ENCODE results near the gene EFEMP1.

The EFEMP1 gene

DNA sequence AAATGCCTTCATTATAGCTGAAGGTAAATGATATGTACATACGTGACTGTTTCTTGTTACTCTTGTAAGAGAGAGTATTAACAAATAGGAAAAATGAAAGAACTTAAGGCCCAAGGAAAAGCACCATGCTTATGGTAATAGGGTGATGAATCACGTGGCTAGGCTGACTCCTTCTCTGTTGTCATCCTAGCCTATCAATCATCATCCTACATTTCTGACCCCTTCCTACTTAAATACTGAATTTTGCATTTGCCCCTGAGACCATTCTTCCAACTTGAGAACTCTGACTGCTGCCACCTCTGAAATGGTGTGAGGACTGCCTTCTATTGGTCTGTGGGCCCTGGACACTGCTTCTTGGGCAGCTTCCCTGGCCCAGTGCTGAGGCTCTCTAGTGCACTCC is 28.9 kb downstream of the EFEMP1 start:
- FAIRE-seq = no peak
- no peak for DNase-seq (ENCODE audit: insufficient read length)
- TF ChIP-seq POLR2A (IDR thresholded peaks at IDR 0.05; ENCODE audit: low read depth, low read length) (no peak), POLR2AphosphoS5 (IDR thresholded peaks at IDR 0.05; ENCODE audit: low read depth, low read length) (no peak), TAF1 (IDR thresholded peaks at IDR 0.05; ENCODE audit: borderline replicate concordance, low read depth, low read length) (no peak)

DNA sequence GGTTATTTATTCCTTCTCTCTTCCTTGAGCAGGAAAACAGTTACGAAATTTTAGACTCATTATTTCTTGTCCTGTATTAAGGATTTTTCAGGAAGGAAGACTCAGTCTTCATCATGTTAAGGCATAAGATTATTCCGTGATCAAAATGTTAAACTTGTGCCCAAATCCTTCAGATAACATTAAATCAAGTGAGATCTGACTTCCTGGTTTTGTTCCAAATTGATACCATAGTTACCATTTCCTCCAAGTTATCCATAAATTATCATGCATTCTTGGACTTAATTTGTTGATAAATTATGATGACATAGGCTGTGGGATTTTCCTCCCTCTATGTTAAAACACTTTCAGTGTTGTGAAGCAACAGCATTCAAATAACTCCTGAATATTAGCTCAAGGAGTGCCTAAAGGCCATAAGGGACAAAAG is 31.9 kb downstream of the EFEMP1 start:
- TF ChIP-seq POLR2A (IDR thresholded peaks at IDR 0.05; ENCODE audit: low read depth, low read length) = no peak
- TF ChIP-seq POLR2AphosphoS5 (IDR thresholded peaks at IDR 0.05; ENCODE audit: low read depth, low read length) = no peak
- TF ChIP-seq TAF1 (IDR thresholded peaks at IDR 0.05; ENCODE audit: borderline replicate concordance, low read depth, low read length) = no peak
- FAIRE-seq = no peak
- DNase-seq (ENCODE audit: insufficient read length) = no peak

DNA sequence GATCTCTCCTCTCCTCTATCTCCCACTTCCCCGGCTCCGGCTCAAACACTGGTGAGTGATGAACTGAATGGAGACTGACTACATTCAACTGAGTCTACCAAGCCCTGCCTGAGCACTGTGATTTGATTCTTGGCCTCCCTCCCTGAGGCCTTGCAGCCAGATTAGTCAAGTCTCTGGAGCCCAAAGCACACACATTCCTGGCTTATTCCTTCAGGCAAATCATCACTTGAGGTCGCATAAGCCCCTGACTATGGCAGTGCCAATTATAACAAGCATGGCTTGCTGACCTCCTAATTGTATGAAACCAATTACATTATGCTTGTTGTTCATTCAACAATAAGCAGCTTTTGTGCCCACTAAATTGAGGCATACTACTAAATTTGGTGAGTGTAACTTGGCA is 34.6 kb downstream of the EFEMP1 start:
- no peak for DNase-seq (ENCODE audit: insufficient read length)
- TF ChIP-seq TAF1 (IDR thresholded peaks at IDR 0.05; ENCODE audit: borderline replicate concordance, low read depth, low read length) (no peak), POLR2A (IDR thresholded peaks at IDR 0.05; ENCODE audit: low read depth, low read length) (no peak), POLR2AphosphoS5 (IDR thresholded peaks at IDR 0.05; ENCODE audit: low read depth, low read length) (no peak)
- no peak for FAIRE-seq

DNA sequence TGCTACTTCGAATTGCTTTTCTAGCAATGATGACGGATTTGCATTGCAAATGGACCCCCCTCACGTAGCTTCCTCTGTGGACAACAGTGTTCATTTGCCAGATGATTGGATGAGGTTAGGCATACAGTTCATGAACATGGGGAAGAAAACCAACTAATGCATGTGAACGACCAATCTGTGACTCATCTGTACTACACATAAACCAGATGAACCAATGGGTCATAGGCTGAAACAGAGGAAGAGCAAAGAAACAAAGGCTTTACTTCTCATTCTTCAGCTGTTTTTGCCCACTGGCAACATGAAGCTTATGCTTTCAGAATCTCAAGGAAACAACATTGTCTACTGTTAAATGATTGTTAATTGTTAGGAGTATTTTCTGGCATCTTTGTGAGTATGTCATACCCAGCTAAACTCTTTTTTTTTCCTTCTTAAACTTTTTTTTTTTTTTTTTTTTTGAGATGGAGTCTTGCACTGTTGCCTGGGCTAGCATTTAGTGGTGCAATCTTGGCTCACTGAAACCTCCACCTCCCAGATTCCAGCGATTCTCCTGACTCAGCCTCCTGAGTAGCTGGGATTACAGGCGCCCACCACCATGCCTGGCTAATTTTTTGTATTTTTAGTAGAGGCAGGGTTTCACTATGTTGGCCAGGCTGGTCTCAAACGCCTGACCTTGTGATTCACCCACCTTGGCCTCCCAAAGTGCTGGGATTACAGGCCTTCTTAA is 35.5 kb downstream of the EFEMP1 start:
- FAIRE-seq = no peak
- no peak for DNase-seq (ENCODE audit: insufficient read length)
- TF ChIP-seq TAF1 (IDR thresholded peaks at IDR 0.05; ENCODE audit: borderline replicate concordance, low read depth, low read length) (no peak), POLR2AphosphoS5 (IDR thresholded peaks at IDR 0.05; ENCODE audit: low read depth, low read length) (no peak), POLR2A (IDR thresholded peaks at IDR 0.05; ENCODE audit: low read depth, low read length) (no peak)

DNA sequence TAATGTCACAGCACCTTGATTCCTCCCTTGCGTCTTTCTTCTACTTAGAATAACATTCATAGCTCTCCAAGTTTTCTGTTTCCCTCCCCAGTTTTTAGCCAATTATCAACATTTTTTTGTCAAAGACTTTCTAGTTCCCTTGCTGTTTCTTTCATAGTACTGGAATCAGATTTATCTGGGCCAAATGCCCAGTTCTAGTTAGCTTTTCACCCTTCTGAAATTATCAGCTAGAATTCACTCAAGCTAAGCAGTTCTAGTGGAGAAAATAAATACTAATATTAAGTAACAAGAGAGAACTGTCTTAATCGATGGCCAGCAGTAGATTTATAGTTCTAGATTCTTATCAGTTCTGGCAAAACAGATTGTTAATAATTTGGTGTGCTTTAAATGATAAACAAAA is 36.2 kb downstream of the EFEMP1 start:
- TF ChIP-seq POLR2A (IDR thresholded peaks at IDR 0.05; ENCODE audit: low read depth, low read length) (no peak), POLR2AphosphoS5 (IDR thresholded peaks at IDR 0.05; ENCODE audit: low read depth, low read length) (no peak), TAF1 (IDR thresholded peaks at IDR 0.05; ENCODE audit: borderline replicate concordance, low read depth, low read length) (no peak)
- DNase-seq (ENCODE audit: insufficient read length) (no peak), FAIRE-seq (no peak)

DNA sequence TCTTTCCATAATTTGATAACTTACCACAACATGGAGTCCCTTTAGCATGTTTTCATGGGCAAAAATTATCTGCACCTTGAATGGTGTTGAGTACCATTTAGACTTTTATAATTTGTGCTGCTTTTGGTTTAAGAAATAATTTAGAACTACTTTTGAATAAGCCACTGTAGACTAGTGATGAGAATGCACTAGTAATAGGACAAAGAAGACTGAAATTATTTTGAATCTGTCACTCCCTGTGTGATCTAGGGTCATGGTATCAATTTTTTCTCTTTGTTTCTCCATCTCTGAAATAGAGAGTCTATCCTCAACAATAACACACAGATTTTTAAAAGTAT is 37.7 kb downstream of the EFEMP1 start:
- FAIRE-seq (no peak), DNase-seq (ENCODE audit: insufficient read length) (no peak)
- no peak for TF ChIP-seq TAF1 (IDR thresholded peaks at IDR 0.05; ENCODE audit: borderline replicate concordance, low read depth, low read length)
- TF ChIP-seq POLR2AphosphoS5 (IDR thresholded peaks at IDR 0.05; ENCODE audit: low read depth, low read length) = no peak
- TF ChIP-seq POLR2A (IDR thresholded peaks at IDR 0.05; ENCODE audit: low read depth, low read length) = no peak

DNA sequence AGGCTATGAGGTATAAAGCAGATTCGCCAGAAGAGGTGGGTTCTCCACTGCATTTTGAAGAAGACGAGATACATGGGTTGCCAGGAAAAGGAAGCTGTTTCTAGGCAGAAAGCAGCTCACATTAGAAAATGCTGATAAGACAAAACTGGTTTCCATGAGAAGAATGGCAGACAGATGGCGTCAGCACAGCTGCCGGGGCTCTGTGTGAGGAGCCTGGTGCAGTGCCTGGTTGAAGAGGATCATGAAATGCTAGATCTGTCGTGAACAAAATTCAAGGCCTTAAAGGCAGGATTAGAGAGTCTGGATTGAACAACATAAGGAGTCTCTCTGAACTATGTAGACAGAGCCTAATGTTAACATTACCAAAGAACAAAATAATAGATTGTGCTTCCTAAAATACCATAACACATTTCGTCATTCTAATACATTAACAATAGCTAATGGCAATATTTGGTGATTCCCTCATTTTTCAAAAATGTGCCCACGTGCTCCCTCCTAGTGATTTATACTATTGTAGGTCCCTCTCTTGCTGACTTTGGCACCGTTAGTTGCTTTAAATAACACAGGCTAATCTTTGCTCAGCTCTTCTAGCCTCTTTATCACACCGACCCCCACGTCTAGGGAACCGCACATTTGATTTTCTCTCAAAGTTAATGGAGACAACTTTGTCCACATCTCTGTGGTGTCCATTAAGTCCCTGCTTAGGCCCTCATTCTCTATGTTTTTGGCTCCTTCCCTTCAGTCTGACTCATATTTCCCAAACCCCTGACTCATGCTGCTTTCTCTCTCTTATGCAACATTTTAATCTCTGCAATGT is 38.2 kb downstream of the EFEMP1 start:
- no peak for DNase-seq (ENCODE audit: insufficient read length)
- no peak for FAIRE-seq
- no peak for TF ChIP-seq POLR2AphosphoS5 (IDR thresholded peaks at IDR 0.05; ENCODE audit: low read depth, low read length)
- no peak for TF ChIP-seq TAF1 (IDR thresholded peaks at IDR 0.05; ENCODE audit: borderline replicate concordance, low read depth, low read length)
- no peak for TF ChIP-seq POLR2A (IDR thresholded peaks at IDR 0.05; ENCODE audit: low read depth, low read length)

DNA sequence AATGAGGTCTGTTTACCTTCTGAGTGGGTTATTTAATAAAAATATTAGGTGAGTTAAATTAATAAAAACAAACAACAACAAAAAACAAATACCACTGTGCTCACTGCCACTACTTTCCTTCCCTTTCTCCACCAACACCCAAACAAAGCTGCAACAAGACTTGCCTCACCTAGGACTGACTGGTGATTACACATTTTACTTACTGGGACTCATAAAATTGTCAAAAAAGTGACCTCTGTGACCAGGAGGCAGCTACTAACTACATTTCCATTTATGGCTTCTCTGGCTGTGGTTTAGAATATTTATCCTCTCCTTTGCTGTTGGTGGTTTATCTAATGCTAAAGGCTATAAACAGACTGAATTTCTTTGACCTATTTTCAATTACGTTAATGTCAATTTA is 39.8 kb downstream of the EFEMP1 start:
- TF ChIP-seq POLR2A (IDR thresholded peaks at IDR 0.05; ENCODE audit: low read depth, low read length) = no peak
- FAIRE-seq (no peak), DNase-seq (ENCODE audit: insufficient read length) (no peak)

DNA sequence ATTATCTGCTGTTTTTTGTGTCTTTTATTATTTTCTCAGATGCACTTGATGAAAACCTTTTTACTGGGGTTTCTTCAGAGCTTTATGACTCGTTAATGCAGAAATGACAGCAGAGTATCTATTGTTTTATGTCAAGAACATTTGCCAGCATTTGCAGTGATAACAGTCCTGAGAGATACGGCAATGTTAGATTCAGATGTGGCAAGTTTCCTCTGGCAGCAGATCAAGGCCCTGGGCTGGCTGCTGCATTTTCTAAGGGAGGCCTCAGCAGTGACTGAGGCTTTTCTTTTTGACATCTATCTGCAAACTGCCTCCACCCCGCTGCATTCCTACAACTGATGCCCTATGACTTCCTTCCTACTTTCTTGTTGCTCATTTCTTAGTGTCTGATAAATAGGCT is 40.2 kb downstream of the EFEMP1 start:
- no peak for TF ChIP-seq TAF1 (IDR thresholded peaks at IDR 0.05; ENCODE audit: borderline replicate concordance, low read depth, low read length)
- TF ChIP-seq POLR2A (IDR thresholded peaks at IDR 0.05; ENCODE audit: low read depth, low read length) = no peak
- no peak for TF ChIP-seq POLR2AphosphoS5 (IDR thresholded peaks at IDR 0.05; ENCODE audit: low read depth, low read length)
- no peak for FAIRE-seq
- no peak for DNase-seq (ENCODE audit: insufficient read length)

DNA sequence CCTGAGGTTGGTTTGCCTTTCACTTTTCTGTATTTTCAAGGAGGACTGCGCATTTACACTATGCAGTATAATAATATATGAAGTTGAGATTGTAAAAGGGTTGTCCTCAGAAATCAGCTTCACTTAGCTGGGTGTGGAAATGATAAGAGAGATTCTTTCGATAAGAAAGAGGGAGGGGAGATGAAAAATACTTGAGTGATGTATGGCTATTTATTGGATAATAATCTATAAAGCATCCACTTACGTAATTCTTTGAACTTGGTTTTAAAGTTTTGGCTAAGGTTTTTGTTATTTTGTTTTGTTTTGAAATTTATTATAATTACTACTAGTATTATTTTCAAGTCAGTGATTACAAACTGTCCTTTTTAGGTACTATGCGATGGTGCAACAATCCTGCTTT is 40.6 kb downstream of the EFEMP1 start:
- DNase-seq (ENCODE audit: insufficient read length) (no peak), FAIRE-seq (no peak)
- TF ChIP-seq POLR2A (IDR thresholded peaks at IDR 0.05; ENCODE audit: low read depth, low read length) = no peak
- no peak for TF ChIP-seq POLR2AphosphoS5 (IDR thresholded peaks at IDR 0.05; ENCODE audit: low read depth, low read length)
- TF ChIP-seq TAF1 (IDR thresholded peaks at IDR 0.05; ENCODE audit: borderline replicate concordance, low read depth, low read length) = no peak

DNA sequence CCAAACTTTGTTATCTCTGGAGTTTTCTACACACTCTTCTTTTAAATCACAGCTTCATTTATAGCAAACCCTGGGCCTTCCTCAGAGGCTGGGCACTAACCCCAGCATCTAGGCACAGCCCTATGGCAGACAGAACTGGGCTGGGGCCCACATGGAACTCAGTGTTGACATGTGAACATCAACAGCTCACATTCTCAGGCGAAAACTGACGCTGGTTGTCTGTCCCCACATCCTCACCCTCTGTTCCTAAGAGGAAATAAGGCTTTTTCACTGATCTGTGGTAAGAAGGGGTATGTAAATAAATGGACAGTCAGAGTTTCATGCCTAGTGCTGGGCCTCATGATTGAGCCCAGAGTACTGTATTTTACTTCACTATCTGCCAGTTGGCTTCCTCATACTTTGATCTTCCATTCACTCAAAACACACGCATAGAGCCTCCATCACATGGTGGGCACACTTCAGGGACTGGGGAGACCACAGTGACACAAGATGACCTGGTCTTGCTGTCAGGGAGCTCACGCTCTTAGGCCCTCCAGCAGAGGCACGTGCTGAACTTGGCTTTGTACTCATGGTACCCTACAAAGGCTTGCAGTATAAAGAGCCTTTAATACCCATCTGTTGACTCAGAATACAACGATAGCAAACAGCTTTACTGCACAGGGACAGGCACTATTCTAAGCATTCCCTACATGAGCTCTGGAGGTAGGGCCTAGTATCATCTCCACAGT is 43.0 kb downstream of the EFEMP1 start:
- DNase-seq (ENCODE audit: insufficient read length) (no peak), FAIRE-seq (no peak)
- TF ChIP-seq POLR2AphosphoS5 (IDR thresholded peaks at IDR 0.05; ENCODE audit: low read depth, low read length) (no peak), TAF1 (IDR thresholded peaks at IDR 0.05; ENCODE audit: borderline replicate concordance, low read depth, low read length) (no peak), POLR2A (IDR thresholded peaks at IDR 0.05; ENCODE audit: low read depth, low read length) (no peak)

Measured in GM12892 (cell line).